ENCODE measurements around the gene GPSM1.
"Not testable (repeated sequence)": the region's sequence is repeated elsewhere in the genome, so short reads cannot be mapped to it uniquely, and the experiment has no call there.

Gene GPSM1

DNA sequence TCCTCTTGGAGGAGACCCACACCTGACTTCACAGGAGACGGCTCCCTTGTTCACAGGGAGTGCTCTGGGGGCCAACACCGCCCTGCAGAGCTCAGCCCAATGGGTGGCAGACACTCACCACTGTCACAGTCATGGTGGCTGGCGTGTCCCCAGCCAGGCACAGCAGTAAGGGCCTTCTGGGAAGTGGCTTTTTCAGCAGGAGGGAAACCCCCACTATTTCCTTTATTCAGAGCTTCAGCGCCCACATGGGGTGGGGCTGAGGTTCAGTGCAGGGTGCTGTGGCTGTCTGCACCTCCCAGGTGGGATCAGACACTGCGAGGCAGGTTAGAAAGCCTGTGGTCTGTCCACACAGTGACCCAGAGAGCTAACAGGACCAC is 76.2 kb downstream of the GPSM1 start:
- H3K4me3 ChIP-seq (ENCODE audit: insufficient read depth, low read depth, low read length, poor library complexity, severe bottlenecking), result no peak overlapping the region
- peak overlapping the region; percentile 73 for H3K27ac ChIP-seq (ENCODE audit: insufficient read depth, low read length, poor library complexity, severe bottlenecking)
- H3K4me1 ChIP-seq (ENCODE audit: control insufficient read depth, insufficient read depth, low read length, poor library complexity, severe bottlenecking), result peaks cover 50% of the 10 kb centered on the region

GRCh38 chr9:136403915-136404800 is 76.8 kb downstream of the GPSM1 start:
- peak overlapping the region; percentile 73 for H3K27ac ChIP-seq (ENCODE audit: insufficient read depth, low read length, poor library complexity, severe bottlenecking)
- peak; percentile 25 to 51 (median 30) for DNase-seq
- no peaks in the 10 kb centered on the region for H3K9me3 ChIP-seq (ENCODE audit: control insufficient read depth, low read length)
- H3K27me3 ChIP-seq (replicated peaks; ENCODE audit: control insufficient read depth, insufficient read depth, low read length, poor library complexity, severe bottlenecking), result no peaks in the 10 kb centered on the region
- no peak overlapping the region for H3K4me3 ChIP-seq (ENCODE audit: insufficient read depth, low read depth, low read length, poor library complexity, severe bottlenecking)
- peaks cover 48% of the 10 kb centered on the region for H3K4me1 ChIP-seq (ENCODE audit: control insufficient read depth, insufficient read depth, low read length, poor library complexity, severe bottlenecking)
- peaks cover 22% of the 10 kb centered on the region for H3K36me3 ChIP-seq (ENCODE audit: control insufficient read depth, insufficient read depth, low read length)

More for the DNA sequence above, 76.2 kb downstream of the GPSM1 start:
- DNase-seq, result peak; percentile 70 to 73 (median 72)
- Histone ChIP-seq H3K9me3 (ENCODE audit: control insufficient read depth, low read length) (no peaks in the 10 kb centered on the region), H3K36me3 (ENCODE audit: control insufficient read depth, insufficient read depth, low read length) (peaks cover 22% of the 10 kb centered on the region), H3K27me3 (replicated peaks; ENCODE audit: control insufficient read depth, insufficient read depth, low read length, poor library complexity, severe bottlenecking) (no peaks in the 10 kb centered on the region)

DNA sequence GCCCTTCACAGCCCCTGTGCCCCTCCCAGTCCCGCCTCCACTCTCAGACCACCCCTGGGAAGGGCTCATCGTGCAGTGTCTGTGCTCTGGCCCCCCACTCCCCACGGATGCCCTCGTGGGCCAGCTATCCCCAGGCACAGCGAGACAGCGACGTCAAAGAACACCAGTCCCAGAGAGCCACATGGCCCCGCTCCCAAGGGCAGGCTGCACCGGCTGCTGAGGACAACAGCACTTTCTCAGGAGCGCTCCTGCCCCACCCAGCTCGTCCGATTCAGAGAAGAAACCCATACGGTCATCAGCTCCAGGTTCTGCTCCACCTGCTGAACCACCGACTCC is 77.4 kb downstream of the GPSM1 start:
- Histone ChIP-seq H3K27me3 (replicated peaks; ENCODE audit: control insufficient read depth, insufficient read depth, low read length, poor library complexity, severe bottlenecking) (no peaks in the 10 kb centered on the region), H3K9me3 (ENCODE audit: control insufficient read depth, low read length) (no peaks in the 10 kb centered on the region), H3K4me3 (ENCODE audit: insufficient read depth, low read depth, low read length, poor library complexity, severe bottlenecking) (no peak overlapping the region), H3K36me3 (ENCODE audit: control insufficient read depth, insufficient read depth, low read length) (peaks cover 22% of the 10 kb centered on the region), H3K27ac (ENCODE audit: insufficient read depth, low read length, poor library complexity, severe bottlenecking) (peak overlapping the region; percentile 73), H3K4me1 (ENCODE audit: control insufficient read depth, insufficient read depth, low read length, poor library complexity, severe bottlenecking) (peaks cover 49% of the 10 kb centered on the region)
- no peak for DNase-seq

DNA sequence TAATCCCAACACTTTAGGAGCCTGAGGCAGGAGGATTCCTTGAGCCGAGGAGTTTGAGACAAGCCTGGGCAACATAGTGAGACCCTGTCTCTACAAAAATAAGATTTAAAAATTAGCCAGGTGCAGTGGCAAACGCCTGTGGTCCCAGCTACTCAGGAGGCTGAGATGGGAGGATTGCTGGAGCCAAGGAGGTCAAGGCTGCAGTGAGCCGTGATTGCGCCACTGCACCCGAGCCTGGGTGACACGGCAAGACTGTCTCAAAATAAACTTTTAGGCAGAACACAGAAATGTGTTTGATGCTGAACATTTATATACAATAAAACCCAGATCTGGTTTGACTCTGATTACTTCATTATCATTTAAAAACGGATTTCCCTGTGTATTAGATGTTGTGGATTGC is 78.1 kb downstream of the GPSM1 start:
- H3K27me3 ChIP-seq (replicated peaks; ENCODE audit: control insufficient read depth, insufficient read depth, low read length, poor library complexity, severe bottlenecking), result no peaks in the 10 kb centered on the region
- peaks cover 22% of the 10 kb centered on the region for H3K36me3 ChIP-seq (ENCODE audit: control insufficient read depth, insufficient read depth, low read length)
- H3K4me1 ChIP-seq (ENCODE audit: control insufficient read depth, insufficient read depth, low read length, poor library complexity, severe bottlenecking), result peaks cover 50% of the 10 kb centered on the region
- H3K27ac ChIP-seq (ENCODE audit: insufficient read depth, low read length, poor library complexity, severe bottlenecking), result peak overlapping the region; percentile 73
- no peak for DNase-seq
- no peak overlapping the region for H3K4me3 ChIP-seq (ENCODE audit: insufficient read depth, low read depth, low read length, poor library complexity, severe bottlenecking)
- no peaks in the 10 kb centered on the region for H3K9me3 ChIP-seq (ENCODE audit: control insufficient read depth, low read length)

DNA sequence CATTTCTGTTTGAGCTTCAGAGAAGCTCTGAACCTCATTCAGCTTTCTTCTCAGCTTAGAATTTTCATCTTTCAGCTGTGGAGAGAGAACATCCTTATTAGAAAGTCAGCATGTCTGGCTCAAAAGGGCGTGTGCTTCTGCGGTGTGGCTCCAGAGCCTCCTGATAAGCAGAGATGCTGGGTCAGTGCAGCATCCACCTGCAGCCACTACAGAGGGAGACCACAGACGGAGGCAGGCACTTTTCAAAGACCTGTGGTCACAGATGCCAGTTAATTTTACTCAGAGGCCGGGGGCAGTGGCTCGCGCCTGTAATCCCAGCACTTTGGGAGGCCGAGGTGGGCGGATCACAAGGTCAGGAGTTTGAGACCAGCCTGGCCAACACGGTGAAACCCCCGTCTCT is 78.6 kb downstream of the GPSM1 start:
- H3K9me3 ChIP-seq (ENCODE audit: control insufficient read depth, low read length); H3K27me3 ChIP-seq (replicated peaks; ENCODE audit: control insufficient read depth, insufficient read depth, low read length, poor library complexity, severe bottlenecking); H3K4me3 ChIP-seq (ENCODE audit: insufficient read depth, low read depth, low read length, poor library complexity, severe bottlenecking); DNase-seq: not testable (repeated sequence)
- H3K36me3 ChIP-seq (ENCODE audit: control insufficient read depth, insufficient read depth, low read length), result peaks cover 22% of the 10 kb centered on the region
- peaks cover 47% of the 10 kb centered on the region for H3K4me1 ChIP-seq (ENCODE audit: control insufficient read depth, insufficient read depth, low read length, poor library complexity, severe bottlenecking)
- peak overlapping the region; percentile 25 for H3K27ac ChIP-seq (ENCODE audit: insufficient read depth, low read length, poor library complexity, severe bottlenecking)

DNA sequence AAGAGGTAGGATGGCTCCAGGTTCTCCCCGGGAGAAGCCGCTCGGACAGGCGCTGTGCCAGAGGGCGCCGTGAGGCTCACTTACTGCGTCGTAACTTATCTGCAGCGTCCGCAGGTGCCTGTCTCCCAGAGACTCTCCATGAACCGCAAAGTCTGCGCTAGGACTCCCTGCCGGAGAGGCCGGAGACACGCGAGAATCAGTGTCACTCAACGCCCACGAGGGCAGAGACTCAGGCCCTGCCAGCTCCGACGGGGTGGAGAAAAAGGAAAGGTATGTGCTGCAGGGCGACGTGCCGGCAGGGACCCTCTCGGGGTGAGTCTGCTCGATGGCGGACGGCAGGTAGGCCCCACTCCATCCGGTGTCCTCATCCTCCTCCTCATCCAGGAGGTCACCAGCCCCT is 79.7 kb downstream of the GPSM1 start:
- Histone ChIP-seq H3K36me3 (ENCODE audit: control insufficient read depth, insufficient read depth, low read length) (peaks cover 26% of the 10 kb centered on the region), H3K4me1 (ENCODE audit: control insufficient read depth, insufficient read depth, low read length, poor library complexity, severe bottlenecking) (peaks cover 58% of the 10 kb centered on the region)
- not testable (repeated sequence) for H3K27ac ChIP-seq (ENCODE audit: insufficient read depth, low read length, poor library complexity, severe bottlenecking); H3K9me3 ChIP-seq (ENCODE audit: control insufficient read depth, low read length); H3K27me3 ChIP-seq (replicated peaks; ENCODE audit: control insufficient read depth, insufficient read depth, low read length, poor library complexity, severe bottlenecking); H3K4me3 ChIP-seq (ENCODE audit: insufficient read depth, low read depth, low read length, poor library complexity, severe bottlenecking); DNase-seq

DNA sequence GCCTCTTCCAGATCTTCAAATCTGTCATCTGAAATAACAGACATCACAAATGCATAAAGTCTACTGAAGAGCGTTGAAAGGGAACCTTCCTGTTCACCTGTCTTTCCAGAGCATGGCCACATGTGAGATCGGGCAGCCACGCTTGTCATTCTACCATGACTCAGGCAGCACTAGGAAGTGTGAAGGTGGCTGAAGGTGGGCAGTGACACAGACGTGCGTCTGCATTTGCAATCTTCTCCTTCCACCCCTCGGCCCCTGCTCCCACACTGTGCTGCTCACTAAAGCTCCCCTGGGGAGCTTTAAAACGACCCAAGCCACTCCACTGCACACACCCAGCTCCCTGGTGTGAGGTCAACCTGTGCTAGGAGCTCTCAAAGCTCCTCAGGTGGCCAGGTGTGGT is 80.6 kb downstream of the GPSM1 start:
- no peaks in the 10 kb centered on the region for H3K9me3 ChIP-seq (ENCODE audit: control insufficient read depth, low read length)
- H3K27me3 ChIP-seq (replicated peaks; ENCODE audit: control insufficient read depth, insufficient read depth, low read length, poor library complexity, severe bottlenecking), result no peaks in the 10 kb centered on the region
- H3K27ac ChIP-seq (ENCODE audit: insufficient read depth, low read length, poor library complexity, severe bottlenecking), result no peak overlapping the region
- no peak for DNase-seq
- no peak overlapping the region for H3K4me3 ChIP-seq (ENCODE audit: insufficient read depth, low read depth, low read length, poor library complexity, severe bottlenecking)
- H3K4me1 ChIP-seq (ENCODE audit: control insufficient read depth, insufficient read depth, low read length, poor library complexity, severe bottlenecking), result peaks cover 54% of the 10 kb centered on the region
- H3K36me3 ChIP-seq (ENCODE audit: control insufficient read depth, insufficient read depth, low read length), result peaks cover 34% of the 10 kb centered on the region
